Keratinocyte (primary cell): ENCODE results near the gene UQCRH. TPM values are rescaled to one million over a fixed set of nuclear protein-coding genes. Genes with fewer than 3 reads are reported as not detected.

Experiments
- DNase-seq: peaks from one replicate; pipeline ENCODE4 v3.0.0-alpha.2; 2011; ENCODE audit warnings: low read depth, missing footprints, low spot score
- FAIRE-seq: peaks from 2 replicates; lab custom pipeline; 2011; peaks lifted over from hg19 to GRCh38; lab: Jason Lieb, UNC
- H2AFZ ChIP-seq: 2 replicates; pipeline ENCODE4 v1.6.0; 2012; ENCODE audit warnings: low read length, control low read depth, inconsistent platforms; ENCODE audit not compliant: control insufficient read depth
- H3K27ac ChIP-seq: 2 replicates; pipeline ENCODE4 v1.5.1; 2011; ENCODE audit warnings: low read length; ENCODE audit not compliant: control insufficient read depth, insufficient read depth
- H3K27me3 ChIP-seq: 3 replicates; pipeline ENCODE4 v1.6.0; 2011; ENCODE audit warnings: low read length; ENCODE audit not compliant: control insufficient read depth, insufficient read depth; ENCODE audit errors: extremely low read depth
- H3K36me3 ChIP-seq, 2 experiments: 2 replicates in 1 of 2; 3 replicates in 1 of 2; pipeline ENCODE4 v1.5.1; 2011; ENCODE audit warnings: low read length in 2 of 2, mild to moderate bottlenecking in 1 of 2; ENCODE audit not compliant: control insufficient read depth in 2 of 2, insufficient read depth in 2 of 2; ENCODE audit errors: extremely low read depth in 1 of 2
- H3K4me1 ChIP-seq: 3 replicates; pipeline ENCODE4 v1.5.1; 2011; ENCODE audit warnings: low read length; ENCODE audit not compliant: control insufficient read depth, insufficient read depth; ENCODE audit errors: extremely low read depth
- H3K4me2 ChIP-seq: 3 replicates; pipeline ENCODE4 v1.6.0; 2011; ENCODE audit warnings: low read depth, low read length; ENCODE audit not compliant: control insufficient read depth, insufficient read depth; ENCODE audit errors: extremely low read depth
- H3K4me3 ChIP-seq, 3 experiments: fragments of 200-600 bp in 1 of 3; sonication (generic) in 1 of 3; 2 replicates in 2 of 3; 3 replicates in 1 of 3; pipeline ENCODE4 v1.5.1; 2011 to 2016; ENCODE audit warnings: low read length in 3 of 3, mild to moderate bottlenecking in 3 of 3, control low read depth in 2 of 3, inconsistent platforms in 1 of 3, low read depth in 1 of 3, mixed read lengths in 1 of 3, mixed run types in 1 of 3, moderate library complexity in 1 of 3; ENCODE audit not compliant: control insufficient read depth in 2 of 3, insufficient read depth in 2 of 3; ENCODE audit errors: extremely low read depth in 1 of 3
- H3K79me2 ChIP-seq: 2 replicates; pipeline ENCODE4 v1.6.0; 2012; ENCODE audit warnings: low read length; ENCODE audit not compliant: control insufficient read depth, insufficient read depth
- H3K9ac ChIP-seq: 3 replicates; pipeline ENCODE4 v1.6.0; 2011; ENCODE audit warnings: low read length; ENCODE audit not compliant: control insufficient read depth, insufficient read depth; ENCODE audit errors: extremely low read depth
- H3K9me1 ChIP-seq: 3 replicates; pipeline ENCODE4 v1.6.0; 2011; ENCODE audit warnings: low read length; ENCODE audit not compliant: control insufficient read depth, insufficient read depth; ENCODE audit errors: extremely low read depth
- H3K9me3 ChIP-seq: 2 replicates; pipeline ENCODE4 v1.5.1; 2012; ENCODE audit warnings: low read depth, low read length; ENCODE audit not compliant: control insufficient read depth
- H4K20me1 ChIP-seq: 3 replicates; pipeline ENCODE4 v1.6.0; 2011; ENCODE audit warnings: low read length; ENCODE audit not compliant: control insufficient read depth, insufficient read depth; ENCODE audit errors: extremely low read depth
- CTCF ChIP-seq, 3 experiments: IDR thresholded peaks in 1 of 3; conservative IDR thresholded peaks in 1 of 3; optimal IDR thresholded peaks in 1 of 3; 2 replicates in 2 of 3; 3 replicates in 1 of 3; pipeline versions ENCODE3 to v1.5.1; 2011; ENCODE audit warnings: low read length in 3 of 3, mild to moderate bottlenecking in 3 of 3, moderate library complexity in 2 of 3, control low read depth in 1 of 3, inconsistent platforms in 1 of 3; ENCODE audit not compliant: insufficient read depth in 2 of 3; ENCODE audit errors: extremely low read depth in 1 of 3
- EZH2 ChIP-seq: IDR thresholded peaks from one replicate; pipeline ENCODE4 v1.6.1; 2012; ENCODE audit warnings: inconsistent platforms, mild to moderate bottlenecking, low read length, moderate library complexity
- dilution Hi-C: fragments of 300-500 bp; cut with MboI; formaldehyde crosslinking; loops from one replicate; pipeline ENCODE4 v1.7.0; 2020; ENCODE audit warnings: low sequenced_read_pairs; ENCODE audit not compliant: extremely low pct_ligation_motif_present
- polyA minus RNA-seq, 3 experiments: library from RNA; depleted of rRNA, polyadenylated mRNA; stranded (reverse); fragments of >200 nt; gene quantifications; 1 replicate in 1 of 3; 2 replicates in 1 of 3; 3 replicates in 1 of 3; pipeline ENCODE4 v1.2.3, GENCODE V29; 2011
- polyA plus RNA-seq, 5 experiments: library from polyadenylated mRNA; depleted of rRNA in 3 of 5; stranded (reverse) in 3 of 5; stranded (forward) in 1 of 5; unstranded in 1 of 5; fragments of >200 nt; gene quantifications; 1 replicate in 1 of 5; 2 replicates in 3 of 5; 3 replicates in 1 of 5; pipeline versions ENCODE4 v1.2.1 to v1.2.3, GENCODE V29; 2011 to 2012; ENCODE audit warnings: missing spikeins in 2 of 5, low read depth in 1 of 5, low replicate concordance in 1 of 5

Gene UQCRH
- 650 to 970 TPM (median 720 TPM) in 3 replicates for polyA plus RNA-seq
- polyA plus RNA-seq (2011; ENCODE audit: low read depth): 267 TPM
- 799 and 838 TPM in 2 replicates for polyA plus RNA-seq (2011; cell fraction: cytosol; rRNA removed)
- 170 and 300 TPM in 2 replicates for polyA plus RNA-seq (2011; cell fraction: nucleus; rRNA removed)
- polyA plus RNA-seq (2012; ENCODE audit: low replicate concordance): 471 and 744 TPM in 2 replicates
- 38.0 to 117 TPM (median 52.1 TPM) in 3 replicates for polyA minus RNA-seq
- polyA minus RNA-seq (2011; cell fraction: cytosol; rRNA and poly(A)+ RNA removed): 111 TPM
- 23.4 and 45.7 TPM in 2 replicates for polyA minus RNA-seq (2011; cell fraction: nucleus; rRNA and poly(A)+ RNA removed)

GRCh38 chr1:46303038-46303871 is at the start of gene UQCRH, which contains the start of gene LRRC41:
TSS of gene UQCRH (plus strand) at chr1:46303698. CDS start at chr1:46303767, 69 bp downstream.
TSS of gene LRRC41 (minus strand) at chr1:46303616. CDS start at chr1:46303322, 294 bp downstream.
- dilution Hi-C loops: no loop called here
- peak within 1 kb of the TSS; percentile 96 for H3K9ac ChIP-seq
- H3K4me1 ChIP-seq: peaks cover 21% of the 10 kb centered on the region
- H3K27ac ChIP-seq: peak within 1 kb of the TSS; percentile 98
- H3K9me1 ChIP-seq: no peaks in the 10 kb centered on the region
- peak within 1 kb of the TSS; percentile 99 for H3K4me2 ChIP-seq
- peak in 2 of 3 experiments; percentile 12 to 16 for TF ChIP-seq CTCF (optimal IDR thresholded peaks at IDR 0.05 in 1 of 3, IDR thresholded peaks at IDR 0.05 in 1 of 3, conservative IDR thresholded peaks at IDR 0.05 in 1 of 3; ENCODE audit: extremely low read depth in 1 of 3, insufficient read depth in 2 of 3, low read length in 3 of 3)
- TF ChIP-seq EZH2: no peak
- H4K20me1 ChIP-seq: peaks cover 3% of the 10 kb centered on the region
- peak within 1 kb of the TSS; percentile 94 for H2AFZ ChIP-seq
- FAIRE-seq (peak; percentile 89), DNase-seq (peak; percentile 84)
- no peaks in the 10 kb centered on the region for H3K36me3 ChIP-seq
- peaks cover 95% of the 10 kb centered on the region for H3K79me2 ChIP-seq
- H3K9me3 ChIP-seq: no peaks in the 10 kb centered on the region
- H3K27me3 ChIP-seq: no peaks in the 10 kb centered on the region
- peak within 1 kb of the TSS; percentile 76 to 99 (median 99) for H3K4me3 ChIP-seq

GRCh38 chr1:46254668-46255067 is 48.8 kb upstream of the UQCRH start:
- Histone ChIP-seq H3K36me3 (peaks cover 0 to 12% of the 10 kb centered on the region in 2 experiments), H4K20me1 (no peaks in the 10 kb centered on the region), H3K27ac (no peak overlapping the region), H3K27me3 (no peaks in the 10 kb centered on the region), H3K9ac (no peak overlapping the region), H3K4me1 (no peaks in the 10 kb centered on the region), H3K4me3 (no peak overlapping the region), H3K9me3 (no peaks in the 10 kb centered on the region), H2AFZ (no peak overlapping the region), H3K79me2 (no peaks in the 10 kb centered on the region), H3K9me1 (no peaks in the 10 kb centered on the region), H3K4me2 (no peak overlapping the region)
- dilution Hi-C loops: no loop called here
- FAIRE-seq: no peak
- DNase-seq: no peak
- no peak for TF ChIP-seq EZH2
- TF ChIP-seq CTCF (optimal IDR thresholded peaks at IDR 0.05 in 1 of 3, IDR thresholded peaks at IDR 0.05 in 1 of 3, conservative IDR thresholded peaks at IDR 0.05 in 1 of 3; ENCODE audit: extremely low read depth in 1 of 3, insufficient read depth in 2 of 3, low read length in 3 of 3): no peak
